Measurements from ENCODE around the gene FAF1.

GRCh38 chr1:50942334-50942733 is 17.7 kb downstream of the FAF1 start:
- TF ChIP-seq CTCF (IDR thresholded peaks at IDR 0.05) = no peak
- no peak for TF ChIP-seq POLR2AphosphoS5 (IDR thresholded peaks at IDR 0.05)
